ENCODE results near the gene NOTCH3. TPM values are rescaled to one million over a fixed set of nuclear protein-coding genes. Genes with fewer than 3 reads are reported as not detected.
A peak's percentile ranks its signal among the peaks of the same experiment; 100 is the strongest.

Gene NOTCH3
- total and polyA plus RNA-seq, 2 of the 8 experiments (the other 6 are each of a cell fraction or from before 2014, with no cell fraction given) = 37.5 to 107 TPM

- Histone ChIP-seq H3K79me1 (ENCODE audit: low read depth, low read length) (no peaks in the 10 kb centered on the region), H3K36me3 (ENCODE audit: control insufficient read depth in 2 of 4, insufficient read depth in 4 of 4, low read length in 3 of 4) (no peaks in the 10 kb centered on the region), H2AFZ (ENCODE audit: low read length) (peak overlapping the region; percentile 74; the same call in 1 of the 2 replicates), H3K9me3 (ENCODE audit: insufficient read depth in 2 of 2, low read depth in 1 of 2, low read length in 1 of 2) (peaks cover 0 to 8% of the 10 kb centered on the region in 2 experiments; a peak in 1 of 4 replicates), H3K27ac (ENCODE audit: low read depth, low read length) (no peak overlapping the region), H3K56ac (replicated peaks; ENCODE audit: insufficient read length, low read depth, low read length) (no peak overlapping the region), H3K4me3 (ENCODE audit: extremely low read depth in 1 of 4, insufficient read depth in 2 of 4, low read depth in 3 of 4, low read length in 4 of 4) (no peak overlapping the region), H3K79me2 (ENCODE audit: control insufficient read depth in 1 of 2, insufficient read depth in 2 of 2, low read length in 2 of 2) (no peaks in the 10 kb centered on the region), H3K14ac (ENCODE audit: insufficient read length) (no peak overlapping the region), H3K4me1 (replicated peaks in 1 of 4; ENCODE audit: control insufficient read depth in 3 of 4, insufficient read depth in 4 of 4, low read length in 3 of 4) (no peaks in the 10 kb centered on the region), H2BK15ac (ENCODE audit: low read length) (0 out of 2 replicates have a peak overlapping the region, but pooled peaks have one; percentile 37), H3K4me2 (ENCODE audit: insufficient read depth in 1 of 2, low read depth in 2 of 2, low read length in 2 of 2) (no peak overlapping the region), H4K91ac (replicated peaks; ENCODE audit: insufficient read length, low read length) (no peak overlapping the region), H2BK5ac (ENCODE audit: low read depth, low read length) (no peak overlapping the region), H4K5ac (ENCODE audit: insufficient read length, low read depth, low read length) (no peak overlapping the region), H4K8ac (ENCODE audit: extremely low read depth, insufficient read depth, low read length) (no peak overlapping the region), H2BK20ac (ENCODE audit: low read length) (no peak overlapping the region), H3K23ac (ENCODE audit: insufficient read length) (no peak overlapping the region), H2BK12ac (ENCODE audit: low read depth, low read length) (no peak overlapping the region), H3K4ac (replicated peaks; ENCODE audit: insufficient read length, low read depth, low read length) (no peak overlapping the region), H3K9ac (replicated peaks in 1 of 4; ENCODE audit: extremely low read depth in 1 of 4, low read depth in 3 of 4, low read length in 3 of 4) (no peak overlapping the region), H3K23me2 (ENCODE audit: low read depth, low read length) (no peaks in the 10 kb centered on the region; the same call in 1 of the 2 replicates), H2AK5ac (ENCODE audit: low read depth, low read length) (no peak overlapping the region), H3K27me3 (replicated peaks in 1 of 4; ENCODE audit: control insufficient read depth in 3 of 4, extremely low read depth in 1 of 4, insufficient read depth in 3 of 4, low read length in 3 of 4) (no peaks in the 10 kb centered on the region; a peak in 1 of 7 replicates), H3K18ac (ENCODE audit: extremely low read depth, low read length) (no peak overlapping the region), H4K20me1 (replicated peaks in 1 of 2; ENCODE audit: control insufficient read depth in 1 of 2, insufficient read depth in 2 of 2, low read length in 2 of 2) (no peaks in the 10 kb centered on the region), H2BK120ac (replicated peaks; ENCODE audit: low read depth, low read length) (no peak overlapping the region)
- WGBS, 2 experiments (ENCODE audit: extremely low coverage in 1 of 2, insufficient coverage in 1 of 2, insufficient read length in 1 of 2, insufficient replicate concordance in 2 of 2, low coverage in 1 of 2, low lambda C conversion rate in 2 of 2, missing lambda C conversion rate in 1 of 2) = 78% methylated on average over 1 of the region's 1 CpG; no CpG with 5 or more reads in 1 of the 2 experiments
- CTCF ChIA-PET (ENCODE audit: partially characterized antibody) = interaction anchor here (0.7 to 3.5 kb wide), 7 partner anchors 8 to 52 kb away, joined by 3 to 12 read pairs (median 3); no protein-coding TSS in a partner anchor
- POLR2A ChIA-PET (ENCODE audit: partially characterized antibody) = interaction anchor here (0.7 to 1.6 kb wide), 4 partner anchors 14 to 48 kb away, joined by 3 to 4 read pairs (median 3); no protein-coding TSS in a partner anchor
- no peak for DNase-seq (ENCODE audit: low read depth in 1 of 2, low spot score in 2 of 2)
- TF ChIP-seq HDAC2 (IDR thresholded peaks at IDR 0.05; ENCODE audit: borderline replicate concordance in 1 of 2, low read depth in 2 of 2, low read length in 2 of 2) = no peak
- TF ChIP-seq TEAD4 (IDR thresholded peaks at IDR 0.05; ENCODE audit: low read depth, low read length) = no peak
- TF ChIP-seq CBX8 (IDR thresholded peaks at IDR 0.05; ENCODE audit: borderline replicate concordance, low read depth, low read length) = no peak
- no peak for FAIRE-seq
These were observed 56.6 kb downstream of the NOTCH3 start for GRCh38 chr19:15144046-15144646.

Data from H1 (cell line).